GM20000 (cell line): ENCODE results near the gene ELOVL7.
"Not testable (repeated sequence)": the region's sequence is repeated elsewhere in the genome, so short reads cannot be mapped to it uniquely, and the experiment has no call there.

Source experiments
- DNase-seq: peaks from one replicate; pipeline ENCODE4 v3.0.0; 2012; ENCODE audit warnings: low spot score
- CTCF ChIP-seq: IDR thresholded peaks from 2 replicates; pipeline ENCODE4 v1.5.1; 2012; ENCODE audit warnings: mild to moderate bottlenecking, control low read depth; ENCODE audit errors: extremely low read depth, missing control alignments

The ELOVL7 gene

GRCh38 chr5:60806591-60807243 is 37.4 kb downstream of the ELOVL7 start:
- TF ChIP-seq CTCF, result no peak
- no peak for DNase-seq

- DNase-seq, result no peak
- TF ChIP-seq CTCF, result no peak
Measured at GRCh38 chr5:60805463-60805862, 38.6 kb downstream of the ELOVL7 start.

DNA sequence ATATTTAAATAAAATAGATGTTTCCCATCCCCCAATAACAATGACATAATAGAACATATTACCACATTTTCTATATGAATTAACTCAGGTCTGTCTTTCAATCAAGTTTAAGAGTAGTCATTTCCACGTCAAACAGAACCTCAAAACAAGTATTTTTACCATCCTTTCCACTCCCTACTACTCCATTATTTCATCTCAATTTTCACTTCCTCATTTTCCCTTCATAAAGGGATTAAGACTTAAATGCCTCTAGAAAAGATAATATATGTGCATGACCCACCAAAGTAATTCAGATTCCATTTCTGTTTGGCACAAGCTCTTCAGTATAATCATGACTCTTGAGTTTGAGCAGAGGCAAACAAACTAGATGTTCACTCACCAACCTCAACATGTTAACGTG is 40.4 kb downstream of the ELOVL7 start:
- TF ChIP-seq CTCF, result no peak
- no peak for DNase-seq

DNA sequence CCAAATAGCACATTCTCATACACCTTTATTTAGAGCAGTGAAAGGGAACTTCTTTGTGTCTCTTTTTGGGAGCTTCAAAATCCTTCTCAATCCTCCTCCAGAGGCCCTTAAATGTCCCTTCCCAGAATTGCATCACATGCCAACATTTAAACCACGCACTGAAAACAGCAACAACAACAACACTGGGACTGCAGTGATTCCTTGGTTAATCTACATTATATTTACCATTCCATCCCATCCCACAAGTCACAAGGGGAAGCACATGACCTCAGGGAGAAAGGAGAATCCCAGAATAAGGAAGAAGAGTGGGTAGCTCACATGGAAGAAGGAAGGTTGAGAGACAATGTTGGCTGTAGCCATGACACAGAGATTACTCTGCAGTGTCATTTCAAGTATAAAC is 41.1 kb downstream of the ELOVL7 start:
- DNase-seq, result no peak
- TF ChIP-seq CTCF, result no peak

DNA sequence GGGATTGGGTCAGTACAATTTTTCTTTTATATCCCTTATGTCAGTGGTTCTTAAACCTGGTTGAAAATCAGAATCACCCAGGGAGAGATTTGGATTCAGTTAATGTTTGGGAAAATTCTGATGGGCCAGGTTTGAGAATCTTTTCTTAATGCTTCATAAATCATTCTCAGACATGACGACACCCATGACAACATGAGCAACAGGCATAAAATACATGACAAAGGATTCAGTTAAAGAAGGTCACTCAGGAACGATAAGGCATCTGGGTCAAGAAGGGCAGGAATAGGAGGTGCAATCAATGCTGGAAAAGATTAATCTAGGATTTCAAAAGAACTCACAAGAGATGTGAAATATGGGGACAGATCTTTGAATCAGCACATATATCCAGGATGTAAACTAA is 41.8 kb downstream of the ELOVL7 start:
- DNase-seq, result no peak
- TF ChIP-seq CTCF, result no peak

GRCh38 chr5:60797482-60798153 is 46.5 kb downstream of the ELOVL7 start:
- no peak for TF ChIP-seq CTCF
- no peak for DNase-seq

DNA sequence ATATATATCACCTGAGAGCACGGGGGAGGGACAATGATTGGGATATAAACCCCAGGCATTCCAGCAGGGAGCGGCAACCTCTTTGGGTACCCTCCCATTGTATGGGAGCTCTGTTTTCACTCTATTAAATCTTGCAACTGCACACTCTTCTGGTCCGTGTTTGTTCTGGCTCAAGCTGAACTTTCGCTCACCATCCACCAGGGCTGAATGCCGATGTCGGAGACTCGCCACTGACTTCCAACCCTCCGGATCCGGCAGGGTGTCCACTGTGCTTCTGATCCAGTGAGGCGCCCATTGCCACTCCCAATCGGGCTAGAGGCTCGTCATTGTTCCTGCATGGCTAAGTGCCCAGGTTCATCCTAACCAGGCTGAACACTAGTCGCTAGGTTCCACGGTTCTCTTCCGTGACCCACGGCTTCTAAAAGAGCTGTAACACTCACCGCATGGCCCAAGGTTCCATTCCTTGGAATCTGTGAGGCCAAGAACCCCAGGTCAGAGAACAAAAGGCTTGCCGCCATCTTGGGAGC is 48.6 kb downstream of the ELOVL7 start:
- not testable (repeated sequence) for DNase-seq

GRCh38 chr5:60794691-60795090 is 49.4 kb downstream of the ELOVL7 start:
- no peak for DNase-seq
- no peak for TF ChIP-seq CTCF
